HG02943 (cell line): ENCODE results near the gene ANKRD11.

Experiments used
- ATAC-seq: cut with Tn5 transposase; IDR thresholded peaks from one replicate; pipeline ENCODE4 v1.9.1; 2021; ENCODE audit warnings: mild to moderate bottlenecking, low read depth, moderate library complexity; ENCODE audit not compliant: unreplicated experiment

Gene ANKRD11

GRCh38 chr16:89357055-89357816 is 133.1 kb downstream of the ANKRD11 start:
- no peak for ATAC-seq

GRCh38 chr16:89355686-89356085 is 134.7 kb downstream of the ANKRD11 start:
- no peak for ATAC-seq

- ATAC-seq = no peak
Measured at GRCh38 chr16:89355007-89355406, 135.4 kb downstream of the ANKRD11 start.

- ATAC-seq = no peak
Measured at GRCh38 chr16:89354325-89354724, 136.0 kb downstream of the ANKRD11 start.

- no peak for ATAC-seq
Measured at GRCh38 chr16:89352091-89352681, 138.2 kb downstream of the ANKRD11 start.

- no peak for ATAC-seq
Measured at GRCh38 chr16:89351645-89352044, 138.7 kb downstream of the ANKRD11 start.

GRCh38 chr16:89350701-89351380 is 139.5 kb downstream of the ANKRD11 start:
- ATAC-seq = no peak

- ATAC-seq = no peak
Measured at GRCh38 chr16:89349947-89350633, 140.3 kb downstream of the ANKRD11 start.

GRCh38 chr16:89347807-89348206 is 142.6 kb downstream of the ANKRD11 start:
- ATAC-seq = no peak

- ATAC-seq = no peak
Measured at GRCh38 chr16:89346869-89347268, 143.5 kb downstream of the ANKRD11 start.

- ATAC-seq = no peak
Measured at GRCh38 chr16:89345642-89346150, 144.7 kb downstream of the ANKRD11 start.

- ATAC-seq = no peak
Measured at GRCh38 chr16:89344846-89345611, 145.3 kb downstream of the ANKRD11 start.

GRCh38 chr16:89344458-89344834 is 145.9 kb downstream of the ANKRD11 start:
- ATAC-seq = no peak

GRCh38 chr16:89343501-89344457 is 146.6 kb downstream of the ANKRD11 start:
- no peak for ATAC-seq

- no peak for ATAC-seq
Measured at GRCh38 chr16:89341697-89342694, 148.4 kb downstream of the ANKRD11 start.

GRCh38 chr16:89341279-89341678 is 149.1 kb downstream of the ANKRD11 start:
- no peak for ATAC-seq

- no peak for ATAC-seq
Measured at GRCh38 chr16:89338863-89339262, 151.5 kb downstream of the ANKRD11 start.

- no peak for ATAC-seq
Measured at GRCh38 chr16:89337965-89338364, 152.4 kb downstream of the ANKRD11 start.
